HCT116 (cell line): Measurements from ENCODE around the gene CCDC187. TPM values are rescaled to one million over a fixed set of nuclear protein-coding genes. Genes with fewer than 3 reads are reported as not detected.

Experiments used
- ATAC-seq: fragments of 200-7000 bp; cut with Tn5 transposase; 2 replicates; pipeline ENCODE4 v1.9.1; 2020; ENCODE audit warnings: mild to moderate bottlenecking, moderate library complexity
- BruUV-seq: library from RNA; stranded (reverse); fragments of 400-500 nt; replicated peaks from 2 replicates; lab custom pipeline; 2021; lab: Mats Ljungman, UMichigan
- CTCF ChIA-PET: fragments of 300-600 bp; sonication (Branson Sonifier 250); formaldehyde crosslinking; loops from one replicate; lab custom pipeline; 2021; ENCODE audit warnings: antibody characterized with exemption; lab: Charles Lee
- POLR2A ChIA-PET: fragments of 300-600, 350-600 bp; sonication (Branson Sonifier 250); formaldehyde crosslinking; loops from one replicate; lab custom pipeline; 2021; ENCODE audit warnings: antibody characterized with exemption; lab: Charles Lee
- RAD21 ChIA-PET, 2 experiments: fragments of 300-600 bp; sonication (Branson Sonifier 250); formaldehyde crosslinking; loops; one replicate each; lab custom pipeline; 2023; ENCODE audit warnings: low total read pairs in 2 of 2; ENCODE audit not compliant: uncharacterized antibody in 2 of 2, unreplicated experiment in 2 of 2, low non-redundant PET in 1 of 2; lab: Charles Lee
- DNase-seq: peaks from one replicate; pipeline ENCODE4 v3.0.0-alpha.2; 2010; ENCODE audit warnings: low read depth, low spot score
- H2AFZ ChIP-seq: fragments of 200-600 bp; shearing (Covaris generic), sonication (generic); 2 replicates; pipeline ENCODE4 v1.6.1; 2017; ENCODE audit warnings: low read depth, mixed run types, mixed read lengths, antibody characterized with exemption, low read length; ENCODE audit not compliant: poor library complexity, severe bottlenecking
- H3K27ac ChIP-seq: 2 replicates; pipeline ENCODE4 v1.5.1; 2012; ENCODE audit warnings: low read depth, low read length
- H3K27me3 ChIP-seq: fragments of 200-600 bp; sonication (generic); 2 replicates; pipeline ENCODE4 v1.6.1; 2016; ENCODE audit warnings: mixed run types, low read length, mixed read lengths; ENCODE audit not compliant: insufficient read depth
- H3K36me3 ChIP-seq, 2 experiments: fragments of 200-500 bp in 1 of 2; fragments of 200-600 bp in 1 of 2; sonication (Bioruptor generic) in 1 of 2; sonication (generic) in 1 of 2; 2 replicates each; pipeline versions ENCODE4 v1.5.1 to v1.6.1; 2014 to 2016; ENCODE audit warnings: low read length in 2 of 2, inconsistent platforms in 1 of 2, mixed read lengths in 1 of 2, mixed run types in 1 of 2; ENCODE audit not compliant: insufficient read depth in 2 of 2, control insufficient read depth in 1 of 2
- H3K4me1 ChIP-seq, 2 experiments: fragments of 200-600 bp in 1 of 2; sonication (generic) in 1 of 2; 2 replicates each; pipeline versions ENCODE4 v1.5.1 to v1.6.1; 2012 to 2017; ENCODE audit warnings: low read length in 2 of 2, inconsistent platforms in 1 of 2, mild to moderate bottlenecking in 1 of 2, mixed read lengths in 1 of 2, mixed run types in 1 of 2, moderate library complexity in 1 of 2; ENCODE audit not compliant: insufficient read depth in 2 of 2, control insufficient read depth in 1 of 2
- H3K4me2 ChIP-seq: fragments of 200-600 bp; sonication (generic); 2 replicates; pipeline ENCODE4 v1.6.1; 2017; ENCODE audit warnings: mixed run types, low read length, mixed read lengths
- H3K4me3 ChIP-seq, 2 experiments: fragments of 200-600 bp in 1 of 2; sonication (generic) in 1 of 2; replicated peaks in 1 of 2; 2 replicates each; pipeline ENCODE4 v1.5.1; 2011 to 2016; ENCODE audit warnings: low read length in 2 of 2, control low read depth in 1 of 2, low read depth in 1 of 2, mild to moderate bottlenecking in 1 of 2, mixed read lengths in 1 of 2, mixed run types in 1 of 2
- H3K79me2 ChIP-seq: fragments of 200-600 bp; sonication (generic); 2 replicates; pipeline ENCODE4 v1.6.1; 2017; ENCODE audit warnings: mild to moderate bottlenecking, mixed run types, low read length, moderate library complexity, mixed read lengths; ENCODE audit not compliant: insufficient read depth
- H3K9ac ChIP-seq: fragments of 200-600 bp; sonication (generic); 2 replicates; pipeline ENCODE4 v1.6.1; 2016; ENCODE audit warnings: low read length, mixed read lengths
- H3K9me2 ChIP-seq: fragments of 200-600 bp; sonication (generic), shearing (Covaris generic); 2 replicates; pipeline ENCODE4 v1.6.1; 2017; ENCODE audit warnings: mixed run types, mild to moderate bottlenecking, moderate library complexity; ENCODE audit not compliant: insufficient read depth
- H3K9me3 ChIP-seq, 2 experiments: fragments of 200-500 bp in 1 of 2; fragments of 200-600 bp in 1 of 2; sonication (Bioruptor generic) in 1 of 2; sonication (generic) in 1 of 2; 2 replicates each; pipeline ENCODE4 v1.6.1; 2014 to 2017; ENCODE audit warnings: low read length in 2 of 2, mixed read lengths in 2 of 2, inconsistent platforms in 1 of 2, low read depth in 1 of 2, mild to moderate bottlenecking in 1 of 2, mixed run types in 1 of 2, moderate library complexity in 1 of 2; ENCODE audit not compliant: control insufficient read depth in 1 of 2, insufficient read depth in 1 of 2
- H4K20me1 ChIP-seq: fragments of 200-600 bp; sonication (generic), shearing (Covaris generic); 2 replicates; pipeline ENCODE4 v1.6.1; 2017; ENCODE audit warnings: mixed run types, mild to moderate bottlenecking, moderate library complexity; ENCODE audit not compliant: insufficient read depth
- ATF3 ChIP-seq: IDR thresholded peaks from 2 replicates; pipeline ENCODE4 v1.6.1; 2012
- EGR1 ChIP-seq: IDR thresholded peaks from 2 replicates; pipeline ENCODE4 v1.6.1; 2012; ENCODE audit warnings: low read depth
- EZH2 ChIP-seq: fragments of 200-600 bp; sonication (generic); IDR thresholded peaks from 2 replicates; pipeline ENCODE4 v1.6.1; 2017; ENCODE audit warnings: antibody characterized with exemption, mixed run types
- EZH2phosphoT487 ChIP-seq: fragments of 200-600 bp; IDR thresholded peaks from 2 replicates; pipeline ENCODE4 v1.6.1; 2018; ENCODE audit warnings: antibody characterized with exemption, borderline replicate concordance
- POLR2A ChIP-seq: IDR thresholded peaks from 2 replicates; pipeline ENCODE4 v1.7.0; 2011; ENCODE audit warnings: borderline replicate concordance; ENCODE audit not compliant: insufficient read depth, insufficient read length; ENCODE audit errors: extremely low read depth
- TCF7L2 ChIP-seq: IDR thresholded peaks from 2 replicates; pipeline ENCODE4 v1.7.0; 2011; ENCODE audit warnings: borderline replicate concordance, inconsistent platforms; ENCODE audit not compliant: insufficient read depth, insufficient read length; ENCODE audit errors: extremely low read depth
- intact Hi-C: fragments of 100-400 bp; cut with micrococcal nuclease; formaldehyde crosslinking; loops from 2 replicates; pipeline ENCODE4 v1.10.0; 2022
- total RNA-seq: library from RNA; stranded (reverse); gene quantifications from one replicate; pipeline ENCODE4 v1.2.1, GENCODE V29; 2021; ENCODE audit not compliant: unreplicated experiment
- TF ChIP-seq, protein P1 (sequence below): IDR thresholded peaks from 2 replicates; pipeline ENCODE4 v1.6.1; 2012; ENCODE audit warnings: low read depth

CCDC187 gene
- total RNA-seq, 1 experiment from 2014 or later: 4.6 TPM

GRCh38 chr9:136249877-136250559, 53.9 kb downstream of the CCDC187 start:
- Histone ChIP-seq H3K9me2 (no peaks in the 10 kb centered on the region), H3K4me2 (no peak overlapping the region), H3K79me2 (peaks cover 4% of the 10 kb centered on the region), H3K9ac (no peak overlapping the region), H3K4me1 (peaks cover 5 to 12% of the 10 kb centered on the region in 2 experiments), H3K27me3 (no peaks in the 10 kb centered on the region), H3K27ac (no peak overlapping the region), H4K20me1 (no peaks in the 10 kb centered on the region), H3K36me3 (no peaks in the 10 kb centered on the region), H3K9me3 (no peaks in the 10 kb centered on the region), H3K4me3 (no peak overlapping the region), H2AFZ (no peak overlapping the region)
- DNase-seq (no peak), ATAC-seq (no peak)
- TF ChIP-seq EZH2 (no peak), POLR2A (no peak), EGR1 (no peak), ATF3 (no peak), TCF7L2 (no peak), EZH2phosphoT487 (no peak)
- TF ChIP-seq, protein P1, sequence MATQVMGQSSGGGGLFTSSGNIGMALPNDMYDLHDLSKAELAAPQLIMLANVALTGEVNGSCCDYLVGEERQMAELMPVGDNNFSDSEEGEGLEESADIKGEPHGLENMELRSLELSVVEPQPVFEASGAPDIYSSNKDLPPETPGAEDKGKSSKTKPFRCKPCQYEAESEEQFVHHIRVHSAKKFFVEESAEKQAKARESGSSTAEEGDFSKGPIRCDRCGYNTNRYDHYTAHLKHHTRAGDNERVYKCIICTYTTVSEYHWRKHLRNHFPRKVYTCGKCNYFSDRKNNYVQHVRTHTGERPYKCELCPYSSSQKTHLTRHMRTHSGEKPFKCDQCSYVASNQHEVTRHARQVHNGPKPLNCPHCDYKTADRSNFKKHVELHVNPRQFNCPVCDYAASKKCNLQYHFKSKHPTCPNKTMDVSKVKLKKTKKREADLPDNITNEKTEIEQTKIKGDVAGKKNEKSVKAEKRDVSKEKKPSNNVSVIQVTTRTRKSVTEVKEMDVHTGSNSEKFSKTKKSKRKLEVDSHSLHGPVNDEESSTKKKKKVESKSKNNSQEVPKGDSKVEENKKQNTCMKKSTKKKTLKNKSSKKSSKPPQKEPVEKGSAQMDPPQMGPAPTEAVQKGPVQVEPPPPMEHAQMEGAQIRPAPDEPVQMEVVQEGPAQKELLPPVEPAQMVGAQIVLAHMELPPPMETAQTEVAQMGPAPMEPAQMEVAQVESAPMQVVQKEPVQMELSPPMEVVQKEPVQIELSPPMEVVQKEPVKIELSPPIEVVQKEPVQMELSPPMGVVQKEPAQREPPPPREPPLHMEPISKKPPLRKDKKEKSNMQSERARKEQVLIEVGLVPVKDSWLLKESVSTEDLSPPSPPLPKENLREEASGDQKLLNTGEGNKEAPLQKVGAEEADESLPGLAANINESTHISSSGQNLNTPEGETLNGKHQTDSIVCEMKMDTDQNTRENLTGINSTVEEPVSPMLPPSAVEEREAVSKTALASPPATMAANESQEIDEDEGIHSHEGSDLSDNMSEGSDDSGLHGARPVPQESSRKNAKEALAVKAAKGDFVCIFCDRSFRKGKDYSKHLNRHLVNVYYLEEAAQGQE: no peak
- intact Hi-C loops: no loop called here
- no TSS peak for BruUV-seq
- CTCF ChIA-PET: interaction anchor here (1.1 kb wide), 1 partner anchor 17 kb away, joined by 4 read pairs; no protein-coding TSS in a partner anchor
- POLR2A ChIA-PET: interaction anchor here (1.2 kb wide), 1 partner anchor 17 kb away, joined by 3 read pairs; no protein-coding TSS in a partner anchor
- RAD21 ChIA-PET: no interaction called here
